GM12892 (cell line): ENCODE results near the gene TCFL5. TPM values are rescaled to one million over a fixed set of nuclear protein-coding genes. Genes with fewer than 3 reads are reported as not detected.

Experiments
- DNase-seq: peaks from one replicate; pipeline ENCODE4 v3.0.0; 2011; ENCODE audit not compliant: insufficient read length
- FAIRE-seq: peaks from 2 replicates; lab custom pipeline; 2011; peaks lifted over from hg19 to GRCh38; lab: Jason Lieb, UNC
- POLR2A ChIP-seq: IDR thresholded peaks from 2 replicates; pipeline ENCODE4 v1.6.1; 2011; ENCODE audit warnings: low read depth, low read length, control low read depth
- POLR2AphosphoS5 ChIP-seq: IDR thresholded peaks from 2 replicates; pipeline ENCODE4 v1.6.1; 2011; ENCODE audit warnings: low read depth, low read length, control low read depth
- TAF1 ChIP-seq: IDR thresholded peaks from 2 replicates; pipeline ENCODE4 v1.6.1; 2011; ENCODE audit warnings: low read depth, mild to moderate bottlenecking, control low read depth, low read length, borderline replicate concordance
- polyA plus RNA-seq: library from polyadenylated mRNA; unstranded; fragments of >200 nt; gene quantifications from one replicate; pipeline ENCODE4 v1.2.1, GENCODE V29; 2012; ENCODE audit warnings: missing spikeins, inconsistent platforms; ENCODE audit not compliant: missing spikeins

The TCFL5 gene
- 6.3 TPM for polyA plus RNA-seq

- peak; percentile 77 for FAIRE-seq
- no peak for TF ChIP-seq POLR2A
- peak; percentile 68 for DNase-seq
Observed at GRCh38 chr20:62861726-62862336, at the start of gene TCFL5. TSS of gene TCFL5 (minus strand) at chr20:62861822. CDS start at chr20:62861670, 152 bp downstream.

- DNase-seq (no peak), FAIRE-seq (no peak)
- TF ChIP-seq POLR2A (no peak), TAF1 (no peak), POLR2AphosphoS5 (no peak)
Observed at GRCh38 chr20:62910777-62911497, 49.3 kb upstream of the TCFL5 start.

- no peak for FAIRE-seq
- TF ChIP-seq POLR2AphosphoS5 (peak; percentile 45; the same call in 1 of the 2 replicates), TAF1 (no peak), POLR2A (peak; percentile 52)
- no peak for DNase-seq
Observed at GRCh38 chr20:62910217-62910766, 48.7 kb upstream of the TCFL5 start.

GRCh38 chr20:62908971-62909791, 47.6 kb upstream of the TCFL5 start:
- DNase-seq (no peak), FAIRE-seq (no peak)

GRCh38 chr20:62907384-62908317, 46.0 kb upstream of the TCFL5 start:
- FAIRE-seq, result no peak
- DNase-seq, result no peak
- TF ChIP-seq TAF1 (no peak), POLR2AphosphoS5 (no peak), POLR2A (no peak)

More at GRCh38 chr20:62908971-62909791, 47.6 kb upstream of the TCFL5 start:
- TF ChIP-seq TAF1 (no peak), POLR2A (no peak), POLR2AphosphoS5 (no peak)

- TF ChIP-seq POLR2A (no peak), TAF1 (no peak), POLR2AphosphoS5 (no peak)
- no peak for FAIRE-seq
- DNase-seq, result no peak
Observed at GRCh38 chr20:62906647-62907375, 45.2 kb upstream of the TCFL5 start.

- DNase-seq (no peak), FAIRE-seq (no peak)
- TF ChIP-seq TAF1, result no peak
- TF ChIP-seq POLR2AphosphoS5, result no peak
- TF ChIP-seq POLR2A, result no peak
Observed at GRCh38 chr20:62906209-62906608, 44.6 kb upstream of the TCFL5 start.

GRCh38 chr20:62905536-62906117, 44.0 kb upstream of the TCFL5 start:
- no peak for FAIRE-seq
- DNase-seq, result no peak
- TF ChIP-seq POLR2AphosphoS5, result 0 out of 2 replicates have a peak, but pooled peaks have one; percentile 24
- TF ChIP-seq POLR2A, result no peak; the same call in 1 of the 2 replicates
- TF ChIP-seq TAF1, result no peak

GRCh38 chr20:62902926-62903615, 41.4 kb upstream of the TCFL5 start:
- FAIRE-seq (no peak), DNase-seq (no peak)
- TF ChIP-seq POLR2A, result peak; percentile 27; the same call in 1 of the 2 replicates
- TF ChIP-seq POLR2AphosphoS5, result no peak

GRCh38 chr20:62901891-62902290, 40.3 kb upstream of the TCFL5 start:
- TF ChIP-seq TAF1, result no peak
- no peak for TF ChIP-seq POLR2AphosphoS5
- no peak for TF ChIP-seq POLR2A
- FAIRE-seq (no peak), DNase-seq (no peak)
